Astrocyte of the spinal cord (primary cell): Measurements from ENCODE around the gene S100A14.

Experiments
- DNase-seq: peaks from one replicate; pipeline ENCODE4 v3.0.0; 2011; ENCODE audit warnings: low read depth, low spot score
- H3K4me3 ChIP-seq: 2 replicates; pipeline ENCODE4 v1.5.1; 2011; ENCODE audit warnings: low read depth, mild to moderate bottlenecking, low read length, moderate library complexity
- in situ Hi-C: cut with HindIII; loops from 2 replicates; pipeline ENCODE4 v1.10.0; 2017; ENCODE audit warnings: low sequenced_read_pairs
- TF ChIP-seq, protein P1 (sequence below): IDR thresholded peaks from 2 replicates; pipeline ENCODE4 v1.5.1; 2012; ENCODE audit warnings: low read depth, mild to moderate bottlenecking, low read length, inconsistent platforms

The S100A14 gene

DNA sequence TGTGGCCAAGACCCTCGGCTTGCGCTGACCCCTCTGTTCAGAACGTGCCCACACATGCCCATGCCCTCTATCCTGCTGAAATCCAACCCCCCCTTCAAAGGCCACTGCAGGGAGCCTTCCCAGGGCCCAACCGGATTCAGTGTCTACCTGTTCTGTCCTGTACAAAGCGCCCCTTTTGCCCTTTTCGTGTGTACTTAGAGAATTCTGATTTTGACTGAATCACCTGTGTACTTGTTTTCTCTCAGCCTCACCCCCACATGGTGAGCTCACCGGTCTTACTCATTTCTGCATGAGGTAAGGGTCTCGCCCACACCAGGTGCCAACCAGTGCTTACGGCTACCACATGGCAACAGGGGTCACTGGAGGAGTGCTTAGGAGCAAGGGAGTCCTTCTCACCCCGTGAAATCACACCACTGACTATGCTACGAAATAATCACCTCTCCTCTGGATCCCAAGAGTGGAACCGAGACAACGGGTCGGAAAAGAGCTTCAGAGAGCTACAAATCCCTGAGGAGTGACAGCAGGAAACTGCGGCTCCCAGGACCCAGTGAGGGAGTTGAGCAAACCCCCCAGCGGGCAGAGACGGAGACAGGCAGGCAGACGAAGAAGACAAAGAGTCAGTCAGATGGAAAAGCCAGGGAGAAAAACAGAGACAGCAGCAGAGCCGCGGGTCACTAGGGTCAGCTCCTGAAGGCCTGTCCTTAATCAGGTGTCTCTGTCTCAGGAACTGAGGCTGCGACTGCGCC, 48.3 kb downstream of the S100A14 start:
- DNase-seq, result peak; percentile 43
- no peak overlapping the region for H3K4me3 ChIP-seq
- TF ChIP-seq, protein P1, sequence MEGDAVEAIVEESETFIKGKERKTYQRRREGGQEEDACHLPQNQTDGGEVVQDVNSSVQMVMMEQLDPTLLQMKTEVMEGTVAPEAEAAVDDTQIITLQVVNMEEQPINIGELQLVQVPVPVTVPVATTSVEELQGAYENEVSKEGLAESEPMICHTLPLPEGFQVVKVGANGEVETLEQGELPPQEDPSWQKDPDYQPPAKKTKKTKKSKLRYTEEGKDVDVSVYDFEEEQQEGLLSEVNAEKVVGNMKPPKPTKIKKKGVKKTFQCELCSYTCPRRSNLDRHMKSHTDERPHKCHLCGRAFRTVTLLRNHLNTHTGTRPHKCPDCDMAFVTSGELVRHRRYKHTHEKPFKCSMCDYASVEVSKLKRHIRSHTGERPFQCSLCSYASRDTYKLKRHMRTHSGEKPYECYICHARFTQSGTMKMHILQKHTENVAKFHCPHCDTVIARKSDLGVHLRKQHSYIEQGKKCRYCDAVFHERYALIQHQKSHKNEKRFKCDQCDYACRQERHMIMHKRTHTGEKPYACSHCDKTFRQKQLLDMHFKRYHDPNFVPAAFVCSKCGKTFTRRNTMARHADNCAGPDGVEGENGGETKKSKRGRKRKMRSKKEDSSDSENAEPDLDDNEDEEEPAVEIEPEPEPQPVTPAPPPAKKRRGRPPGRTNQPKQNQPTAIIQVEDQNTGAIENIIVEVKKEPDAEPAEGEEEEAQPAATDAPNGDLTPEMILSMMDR, result no peak
- in situ Hi-C loops, result no loop called here

DNA sequence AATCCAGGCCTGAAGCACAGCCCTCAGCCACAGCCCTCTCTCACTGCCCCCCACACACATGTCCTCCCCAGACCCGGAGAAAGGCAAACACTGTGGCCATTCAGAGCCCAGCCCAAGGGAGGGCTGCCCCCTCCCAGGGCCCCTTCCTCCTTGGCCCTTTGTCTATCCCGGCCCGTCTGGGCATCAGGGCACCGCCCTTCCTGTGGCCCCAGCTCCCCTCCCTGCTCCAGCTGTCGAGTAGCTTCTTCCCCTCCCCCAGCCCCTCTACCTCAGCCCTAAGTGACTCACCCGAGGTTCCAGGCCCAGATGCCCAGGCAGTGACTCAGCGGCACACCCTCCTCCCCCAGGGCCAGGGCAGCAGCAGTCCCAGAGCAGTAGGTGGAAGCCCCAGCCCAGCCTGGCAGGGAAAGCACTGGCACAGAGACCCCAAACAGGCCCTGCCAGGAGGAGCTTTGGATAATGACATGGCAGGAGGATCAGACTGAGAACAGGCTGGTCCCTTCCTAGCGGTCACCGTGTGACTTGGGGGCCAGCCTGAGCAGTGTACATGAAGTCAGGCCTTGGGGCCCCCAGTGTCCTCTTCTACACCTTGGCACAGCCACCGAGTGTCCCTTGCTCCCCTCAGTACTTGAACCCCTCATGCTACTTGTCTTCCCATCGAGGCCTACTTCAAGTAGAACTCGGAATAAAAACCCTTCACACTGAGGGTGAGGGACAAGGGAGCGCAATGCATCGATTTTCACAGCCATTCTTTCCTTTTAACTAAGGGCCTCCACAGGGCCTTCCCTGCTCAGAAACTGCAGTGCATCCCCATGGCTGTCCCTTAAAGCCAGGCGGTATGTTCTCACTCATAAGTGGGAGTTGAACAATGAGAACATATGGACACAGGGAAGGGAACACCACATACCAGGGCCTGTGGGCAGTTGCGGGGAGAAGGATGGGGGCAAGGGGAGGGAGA, 49.4 kb downstream of the S100A14 start:
- in situ Hi-C loops, result no loop called here
- no peak overlapping the region for H3K4me3 ChIP-seq

DNA sequence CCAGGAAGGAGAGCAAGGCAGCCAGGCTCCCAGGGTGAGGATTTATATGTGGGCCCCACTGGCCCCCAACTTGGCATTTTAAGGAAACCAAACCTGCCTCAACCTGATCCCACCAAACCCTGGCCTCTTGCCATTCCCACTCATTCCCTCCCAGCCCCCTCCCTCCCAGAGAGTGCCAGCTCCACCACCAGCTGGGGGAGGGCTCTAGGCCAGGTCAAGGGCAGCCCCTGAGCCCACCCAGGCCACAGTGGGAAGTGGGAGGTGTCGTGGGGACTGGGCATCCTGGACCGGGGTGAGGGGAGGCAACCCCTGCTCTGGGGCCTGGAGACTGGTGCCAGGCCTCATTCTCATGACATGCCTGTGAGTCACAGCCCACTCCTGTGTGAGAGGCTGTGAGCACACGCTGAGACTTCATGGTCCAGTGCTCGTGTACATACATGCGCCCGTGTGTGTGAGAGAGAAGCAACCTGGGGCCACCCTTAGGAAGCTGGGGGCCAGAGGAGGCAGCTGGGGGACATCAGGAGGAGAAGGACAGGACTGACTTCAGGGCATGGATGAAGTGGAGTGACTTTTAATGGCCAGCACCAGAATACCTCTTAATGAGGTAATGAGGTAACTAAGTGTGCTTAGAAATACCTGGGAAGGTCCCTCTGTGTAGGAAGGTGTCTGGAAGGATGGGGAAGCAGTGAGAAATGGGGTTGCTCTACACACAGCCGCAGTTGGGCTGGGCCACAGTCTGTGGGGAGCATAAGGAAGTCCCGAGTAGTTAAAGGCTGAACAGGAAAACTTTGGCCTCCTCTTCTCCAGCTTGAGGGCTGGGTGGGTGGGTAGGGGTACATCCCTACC, 50.4 kb downstream of the S100A14 start, which contains the start of gene S100A2:
Gene S100A2, minus strand, starts transcription at position 316 of the 846 bp plus-strand sequence. CDS start 1,967 bp downstream, outside the sequence.
- TF ChIP-seq, protein P1, result no peak
- no peak within 1 kb of the TSS for H3K4me3 ChIP-seq
- in situ Hi-C loops, result no loop called here
- peak; percentile 92 for DNase-seq

More for the DNA sequence above, 49.4 kb downstream of the S100A14 start:
- TF ChIP-seq, protein P1, result no peak
- DNase-seq, result peak; percentile 98
